ENCODE results near the gene RPS10.
A peak's percentile ranks its signal among the peaks of the same experiment; 100 is the strongest.

The RPS10 gene

GRCh38 chr6:34425498-34426410 lies at the start of gene RPS10:
Gene RPS10 (minus strand): TSS chr6:34426069. CDS start chr6:34425221, 848 bp downstream.
- peak; percentile 84 for DNase-seq

GRCh38 chr6:34475238-34475682 lies 49.4 kb upstream of the RPS10 start:
- DNase-seq: no peak

GRCh38 chr6:34474754-34475153 lies 48.9 kb upstream of the RPS10 start:
- no peak for DNase-seq

- DNase-seq: no peak
Measured at GRCh38 chr6:34473967-34474366, 48.1 kb upstream of the RPS10 start.

GRCh38 chr6:34472425-34472824 lies 46.6 kb upstream of the RPS10 start:
- no peak for DNase-seq

GRCh38 chr6:34469499-34469898 lies 43.6 kb upstream of the RPS10 start:
- DNase-seq: no peak

GRCh38 chr6:34468378-34468892 lies 42.6 kb upstream of the RPS10 start:
- DNase-seq: no peak

- no peak for DNase-seq
Measured at GRCh38 chr6:34466242-34467185, 40.6 kb upstream of the RPS10 start.

- no peak for DNase-seq
Measured at GRCh38 chr6:34465531-34466241, 39.8 kb upstream of the RPS10 start, which contains the start of gene PACSIN1. Gene PACSIN1 (plus strand): TSS chr6:34466076. CDS start chr6:34526306, 60,230 bp downstream.

GRCh38 chr6:34463849-34464248 lies 38.0 kb upstream of the RPS10 start:
- no peak for DNase-seq

GRCh38 chr6:34463299-34463698 lies 37.4 kb upstream of the RPS10 start:
- DNase-seq: no peak

GRCh38 chr6:34462551-34462971 lies 36.7 kb upstream of the RPS10 start:
- no peak for DNase-seq

GRCh38 chr6:34462010-34462409 lies 36.1 kb upstream of the RPS10 start:
- DNase-seq: no peak

GRCh38 chr6:34460796-34461507 lies 35.1 kb upstream of the RPS10 start:
- DNase-seq: no peak

GRCh38 chr6:34459899-34460593 lies 34.2 kb upstream of the RPS10 start:
- no peak for DNase-seq

GRCh38 chr6:34457742-34458735 lies 32.2 kb upstream of the RPS10 start:
- no peak for DNase-seq

GRCh38 chr6:34457382-34457741 lies 31.5 kb upstream of the RPS10 start:
- no peak for DNase-seq

- DNase-seq: no peak
Measured at GRCh38 chr6:34455831-34456230, 30.0 kb upstream of the RPS10 start.

GRCh38 chr6:34451192-34451591 lies 25.3 kb upstream of the RPS10 start:
- no peak for DNase-seq

- no peak for DNase-seq
Measured at GRCh38 chr6:34447910-34448309, 22.0 kb upstream of the RPS10 start.

Measured in GOT3 (cell line).